Measurements from ENCODE around the gene MITF. TPM values are rescaled to one million over a fixed set of nuclear protein-coding genes. Genes with fewer than 3 reads are reported as not detected.

Gene MITF
- polyA plus RNA-seq, 1 donor from 2014 or later: not detected

DNA sequence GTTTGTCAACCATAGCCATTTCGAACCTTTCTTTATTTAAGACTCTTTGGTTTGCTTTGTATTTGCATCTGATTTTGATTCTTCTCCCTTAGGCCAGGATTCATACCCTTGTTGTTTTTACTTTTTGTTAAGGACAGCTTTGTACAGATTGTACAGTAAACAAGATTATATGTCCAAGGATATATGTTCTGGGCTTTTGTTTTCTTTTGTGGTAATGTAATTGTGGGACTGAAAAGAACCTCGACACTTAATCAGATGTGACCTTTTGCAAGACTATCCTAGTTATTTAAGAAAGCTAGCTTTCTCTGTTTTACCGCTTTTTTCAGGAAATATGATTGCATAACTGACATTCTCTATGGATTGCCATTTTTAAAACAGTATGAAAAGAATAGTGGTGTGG, 193.2 kb downstream of the MITF start:
- Histone ChIP-seq H3K36me3 (ENCODE audit: insufficient read depth, low read length) (no peaks in the 10 kb centered on the region), H4K20me1 (ENCODE audit: insufficient read depth) (no peaks in the 10 kb centered on the region), H3F3A (ENCODE audit: insufficient read depth, low read length, poor library complexity, severe bottlenecking) (no peaks in the 10 kb centered on the region), H3K79me2 (replicated peaks; ENCODE audit: insufficient read depth, low read length) (no peaks in the 10 kb centered on the region), H3K4me3 (ENCODE audit: low read length) (no peak overlapping the region), H3K4me2 (ENCODE audit: low read length) (no peak overlapping the region), H3K9me3 (ENCODE audit: low read length) (no peaks in the 10 kb centered on the region), H3K27me3 (ENCODE audit: insufficient read depth, low read depth, low read length) (no peaks in the 10 kb centered on the region), H3K27ac (ENCODE audit: low read length) (no peak overlapping the region), H2AFZ (ENCODE audit: low read depth, low read length) (no peak overlapping the region), H3K9ac (ENCODE audit: low read length) (no peak overlapping the region), H3K9me2 (ENCODE audit: insufficient read depth, low read length) (no peaks in the 10 kb centered on the region)
- no peak for TF ChIP-seq EZH2 (IDR thresholded peaks at IDR 0.05; ENCODE audit: borderline replicate concordance, insufficient read depth, low read length, poor library complexity, severe bottlenecking)
- TF ChIP-seq, protein P1, sequence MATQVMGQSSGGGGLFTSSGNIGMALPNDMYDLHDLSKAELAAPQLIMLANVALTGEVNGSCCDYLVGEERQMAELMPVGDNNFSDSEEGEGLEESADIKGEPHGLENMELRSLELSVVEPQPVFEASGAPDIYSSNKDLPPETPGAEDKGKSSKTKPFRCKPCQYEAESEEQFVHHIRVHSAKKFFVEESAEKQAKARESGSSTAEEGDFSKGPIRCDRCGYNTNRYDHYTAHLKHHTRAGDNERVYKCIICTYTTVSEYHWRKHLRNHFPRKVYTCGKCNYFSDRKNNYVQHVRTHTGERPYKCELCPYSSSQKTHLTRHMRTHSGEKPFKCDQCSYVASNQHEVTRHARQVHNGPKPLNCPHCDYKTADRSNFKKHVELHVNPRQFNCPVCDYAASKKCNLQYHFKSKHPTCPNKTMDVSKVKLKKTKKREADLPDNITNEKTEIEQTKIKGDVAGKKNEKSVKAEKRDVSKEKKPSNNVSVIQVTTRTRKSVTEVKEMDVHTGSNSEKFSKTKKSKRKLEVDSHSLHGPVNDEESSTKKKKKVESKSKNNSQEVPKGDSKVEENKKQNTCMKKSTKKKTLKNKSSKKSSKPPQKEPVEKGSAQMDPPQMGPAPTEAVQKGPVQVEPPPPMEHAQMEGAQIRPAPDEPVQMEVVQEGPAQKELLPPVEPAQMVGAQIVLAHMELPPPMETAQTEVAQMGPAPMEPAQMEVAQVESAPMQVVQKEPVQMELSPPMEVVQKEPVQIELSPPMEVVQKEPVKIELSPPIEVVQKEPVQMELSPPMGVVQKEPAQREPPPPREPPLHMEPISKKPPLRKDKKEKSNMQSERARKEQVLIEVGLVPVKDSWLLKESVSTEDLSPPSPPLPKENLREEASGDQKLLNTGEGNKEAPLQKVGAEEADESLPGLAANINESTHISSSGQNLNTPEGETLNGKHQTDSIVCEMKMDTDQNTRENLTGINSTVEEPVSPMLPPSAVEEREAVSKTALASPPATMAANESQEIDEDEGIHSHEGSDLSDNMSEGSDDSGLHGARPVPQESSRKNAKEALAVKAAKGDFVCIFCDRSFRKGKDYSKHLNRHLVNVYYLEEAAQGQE (IDR thresholded peaks at IDR 0.05; ENCODE audit: borderline replicate concordance): no peak
- TF ChIP-seq SMC3 (conservative IDR thresholded peaks at IDR 0.05; ENCODE audit: poor library complexity): no peak
- TF ChIP-seq TAF1 (IDR thresholded peaks at IDR 0.05; ENCODE audit: low read depth): no peak

DNA sequence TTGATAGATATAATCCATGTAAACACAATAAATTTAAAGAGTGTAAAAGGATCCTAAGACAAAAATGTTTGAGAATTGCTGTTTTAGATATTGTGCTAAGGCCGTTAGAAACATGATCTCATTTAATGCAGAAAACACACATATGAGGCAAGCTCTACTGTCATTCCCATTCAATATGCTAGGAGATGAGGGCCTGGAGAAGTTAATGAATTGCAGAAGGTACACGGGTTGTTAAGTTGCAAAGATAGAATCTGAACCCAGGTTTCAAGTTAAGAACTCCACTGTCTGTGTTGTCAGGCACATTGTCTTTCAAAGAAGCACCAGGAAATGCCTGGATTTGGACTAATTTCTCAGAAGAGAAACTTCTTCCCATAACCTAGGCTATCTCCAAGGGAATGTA, 195.1 kb downstream of the MITF start:
- no peaks in the 10 kb centered on the region for H4K20me1 ChIP-seq (ENCODE audit: insufficient read depth)
- no peak overlapping the region for H3K9ac ChIP-seq (ENCODE audit: low read length)
- no peak overlapping the region for H3K27ac ChIP-seq (ENCODE audit: low read length)
- H3K79me2 ChIP-seq (replicated peaks; ENCODE audit: insufficient read depth, low read length): no peaks in the 10 kb centered on the region
- H3K4me2 ChIP-seq (ENCODE audit: low read length): no peak overlapping the region
- H3F3A ChIP-seq (ENCODE audit: insufficient read depth, low read length, poor library complexity, severe bottlenecking): no peaks in the 10 kb centered on the region
- H3K36me3 ChIP-seq (ENCODE audit: insufficient read depth, low read length): no peaks in the 10 kb centered on the region
- no peaks in the 10 kb centered on the region for H3K27me3 ChIP-seq (ENCODE audit: insufficient read depth, low read depth, low read length)
- H3K9me2 ChIP-seq (ENCODE audit: insufficient read depth, low read length): no peaks in the 10 kb centered on the region
- no peak overlapping the region for H3K4me3 ChIP-seq (ENCODE audit: low read length)
- TF ChIP-seq, protein P1 (IDR thresholded peaks at IDR 0.05; ENCODE audit: borderline replicate concordance): no peak
- TF ChIP-seq, protein P2, sequence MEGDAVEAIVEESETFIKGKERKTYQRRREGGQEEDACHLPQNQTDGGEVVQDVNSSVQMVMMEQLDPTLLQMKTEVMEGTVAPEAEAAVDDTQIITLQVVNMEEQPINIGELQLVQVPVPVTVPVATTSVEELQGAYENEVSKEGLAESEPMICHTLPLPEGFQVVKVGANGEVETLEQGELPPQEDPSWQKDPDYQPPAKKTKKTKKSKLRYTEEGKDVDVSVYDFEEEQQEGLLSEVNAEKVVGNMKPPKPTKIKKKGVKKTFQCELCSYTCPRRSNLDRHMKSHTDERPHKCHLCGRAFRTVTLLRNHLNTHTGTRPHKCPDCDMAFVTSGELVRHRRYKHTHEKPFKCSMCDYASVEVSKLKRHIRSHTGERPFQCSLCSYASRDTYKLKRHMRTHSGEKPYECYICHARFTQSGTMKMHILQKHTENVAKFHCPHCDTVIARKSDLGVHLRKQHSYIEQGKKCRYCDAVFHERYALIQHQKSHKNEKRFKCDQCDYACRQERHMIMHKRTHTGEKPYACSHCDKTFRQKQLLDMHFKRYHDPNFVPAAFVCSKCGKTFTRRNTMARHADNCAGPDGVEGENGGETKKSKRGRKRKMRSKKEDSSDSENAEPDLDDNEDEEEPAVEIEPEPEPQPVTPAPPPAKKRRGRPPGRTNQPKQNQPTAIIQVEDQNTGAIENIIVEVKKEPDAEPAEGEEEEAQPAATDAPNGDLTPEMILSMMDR (IDR thresholded peaks at IDR 0.05; ENCODE audit: poor library complexity, severe bottlenecking): no peak
- TF ChIP-seq TAF1 (IDR thresholded peaks at IDR 0.05; ENCODE audit: low read depth): no peak
- TF ChIP-seq POLR2AphosphoS5 (IDR thresholded peaks at IDR 0.05): no peak
- no peak for TF ChIP-seq MXI1 (conservative IDR thresholded peaks at IDR 0.05; ENCODE audit: poor library complexity, severe bottlenecking)
- no peak for TF ChIP-seq EP300 (conservative IDR thresholded peaks at IDR 0.05; ENCODE audit: poor library complexity, severe bottlenecking)
- no peak for TF ChIP-seq SMC3 (conservative IDR thresholded peaks at IDR 0.05; ENCODE audit: poor library complexity)
- no peak for TF ChIP-seq EZH2 (IDR thresholded peaks at IDR 0.05; ENCODE audit: borderline replicate concordance, insufficient read depth, low read length, poor library complexity, severe bottlenecking)
- no peak for TF ChIP-seq RAD21 (conservative IDR thresholded peaks at IDR 0.05)
- no peak overlapping the region for H2AFZ ChIP-seq (ENCODE audit: low read depth, low read length)
- H3K9me3 ChIP-seq (ENCODE audit: low read length): no peaks in the 10 kb centered on the region
